ENCODE measurements around the gene RAB34. TPM values are rescaled to one million over a fixed set of nuclear protein-coding genes. Genes with fewer than 3 reads are reported as not detected.
A peak's percentile ranks its signal among the peaks of the same experiment; 100 is the strongest.

Gene RAB34
- total and polyA plus RNA-seq, 9 of the 15 experiments (the other 6 are each of a cell fraction or from before 2014, with no cell fraction given), result 0.07 to 3.8 (median 0.46) TPM; not detected in 1

GRCh38 chr17:28744104-28744971, 26.7 kb upstream of the RAB34 start (continued):
- no peak for TF ChIP-seq ZNF133 (CRISPR knock-in tag; IDR thresholded peaks at IDR 0.05)
- TF ChIP-seq BRD4 (IDR thresholded peaks at IDR 0.05), result no peak
- no peak for TF ChIP-seq PHF21A (IDR thresholded peaks at IDR 0.05; ENCODE audit: borderline replicate concordance, low read depth)
- TF ChIP-seq HMG20A (CRISPR knock-in tag; conservative IDR thresholded peaks at IDR 0.05), result no peak
- no peak for TF ChIP-seq PHF20 (IDR thresholded peaks at IDR 0.05; ENCODE audit: partially characterized antibody)
- TF ChIP-seq, protein P1, sequence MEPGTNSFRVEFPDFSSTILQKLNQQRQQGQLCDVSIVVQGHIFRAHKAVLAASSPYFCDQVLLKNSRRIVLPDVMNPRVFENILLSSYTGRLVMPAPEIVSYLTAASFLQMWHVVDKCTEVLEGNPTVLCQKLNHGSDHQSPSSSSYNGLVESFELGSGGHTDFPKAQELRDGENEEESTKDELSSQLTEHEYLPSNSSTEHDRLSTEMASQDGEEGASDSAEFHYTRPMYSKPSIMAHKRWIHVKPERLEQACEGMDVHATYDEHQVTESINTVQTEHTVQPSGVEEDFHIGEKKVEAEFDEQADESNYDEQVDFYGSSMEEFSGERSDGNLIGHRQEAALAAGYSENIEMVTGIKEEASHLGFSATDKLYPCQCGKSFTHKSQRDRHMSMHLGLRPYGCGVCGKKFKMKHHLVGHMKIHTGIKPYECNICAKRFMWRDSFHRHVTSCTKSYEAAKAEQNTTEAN (CRISPR knock-in tag; IDR thresholded peaks at IDR 0.05), result no peak
- TF ChIP-seq MNT (conservative IDR thresholded peaks at IDR 0.05), result no peak
- no peak for TF ChIP-seq SP2 (IDR thresholded peaks at IDR 0.05; ENCODE audit: extremely low read depth, low read depth, low read length, poor library complexity, severe bottlenecking)
- TF ChIP-seq ZNF561 (CRISPR knock-in tag; conservative IDR thresholded peaks at IDR 0.05), result no peak
- peak; percentile 65 for TF ChIP-seq ZFX (CRISPR knock-in tag; IDR thresholded peaks at IDR 0.05)
- no peak for TF ChIP-seq BHLHE40 (IDR thresholded peaks at IDR 0.05; ENCODE audit: low read length)
- 0 out of 4 replicates have a peak, but pooled peaks of 1 of the 2 experiments have one; percentile 10 for TF ChIP-seq SIN3A (IDR thresholded peaks at IDR 0.05; ENCODE audit: borderline replicate concordance in 2 of 2, control insufficient read depth in 1 of 2, low read depth in 2 of 2, low read length in 2 of 2)
- no peak for TF ChIP-seq ZNF512 (tag; IDR thresholded peaks at IDR 0.05)
- no peak for TF ChIP-seq XRCC3 (IDR thresholded peaks at IDR 0.05)
- TF ChIP-seq MEF2D (tag; conservative IDR thresholded peaks at IDR 0.05; ENCODE audit: low read depth), result no peak
- 0 out of 2 replicates have a peak, but pooled peaks have one; percentile 7 for TF ChIP-seq USF2 (CRISPR knock-in tag; IDR thresholded peaks at IDR 0.05)
- no peak for TF ChIP-seq FOS (IDR thresholded peaks at IDR 0.05; ENCODE audit: extremely low read depth, insufficient read length)
- TF ChIP-seq, protein P2, sequence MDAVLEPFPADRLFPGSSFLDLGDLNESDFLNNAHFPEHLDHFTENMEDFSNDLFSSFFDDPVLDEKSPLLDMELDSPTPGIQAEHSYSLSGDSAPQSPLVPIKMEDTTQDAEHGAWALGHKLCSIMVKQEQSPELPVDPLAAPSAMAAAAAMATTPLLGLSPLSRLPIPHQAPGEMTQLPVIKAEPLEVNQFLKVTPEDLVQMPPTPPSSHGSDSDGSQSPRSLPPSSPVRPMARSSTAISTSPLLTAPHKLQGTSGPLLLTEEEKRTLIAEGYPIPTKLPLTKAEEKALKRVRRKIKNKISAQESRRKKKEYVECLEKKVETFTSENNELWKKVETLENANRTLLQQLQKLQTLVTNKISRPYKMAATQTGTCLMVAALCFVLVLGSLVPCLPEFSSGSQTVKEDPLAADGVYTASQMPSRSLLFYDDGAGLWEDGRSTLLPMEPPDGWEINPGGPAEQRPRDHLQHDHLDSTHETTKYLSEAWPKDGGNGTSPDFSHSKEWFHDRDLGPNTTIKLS (IDR thresholded peaks at IDR 0.05; ENCODE audit: borderline replicate concordance, low read depth), result no peak
- TF ChIP-seq HIVEP1 (CRISPR knock-in tag; IDR thresholded peaks at IDR 0.05), result no peak
- 0 out of 2 replicates have a peak, but pooled peaks have one; percentile 0 for TF ChIP-seq ZNF263 (CRISPR knock-in tag; IDR thresholded peaks at IDR 0.05; ENCODE audit: borderline replicate concordance)
